ENCODE results near the gene QKI. TPM values are rescaled to one million over a fixed set of nuclear protein-coding genes. Genes with fewer than 3 reads are reported as not detected.

The QKI gene
- total RNA-seq, 1 donor from 2014 or later: 204 TPM

DNA sequence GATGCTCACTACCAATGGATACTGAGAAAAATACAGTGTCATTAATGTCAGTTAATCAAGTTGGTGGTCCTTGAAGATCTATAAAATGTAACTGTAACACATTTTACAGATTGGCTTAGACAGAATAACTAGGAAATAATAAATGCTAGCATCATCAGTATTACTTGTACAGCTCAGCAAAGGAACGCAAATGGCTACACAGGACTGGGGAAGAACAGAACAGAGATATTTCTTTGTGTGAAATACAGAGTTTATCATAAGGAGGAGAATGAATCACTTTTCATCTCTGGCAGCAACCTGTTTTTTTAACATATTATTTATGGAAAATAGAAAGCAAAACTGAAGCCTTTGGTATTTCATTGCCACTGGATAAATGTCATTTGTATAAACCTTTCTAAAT is 8.2 kb upstream of the QKI start:
- Histone ChIP-seq H3K27ac (ENCODE audit: low read depth, low read length) (peak overlapping the region; percentile 20), H3K4me3 (ENCODE audit: insufficient read depth, low read depth, low read length) (peak overlapping the region; percentile 48), H3K36me3 (ENCODE audit: insufficient read depth, low read length) (no peaks in the 10 kb centered on the region), H4K20me1 (ENCODE audit: insufficient read depth, low read length) (no peaks in the 10 kb centered on the region), H2AFZ (ENCODE audit: low read depth, low read length) (peak overlapping the region; percentile 96), H3K79me2 (ENCODE audit: insufficient read depth, low read length) (no peaks in the 10 kb centered on the region), H3K27me3 (ENCODE audit: insufficient read depth, low read length) (no peaks in the 10 kb centered on the region), H3K4me1 (ENCODE audit: insufficient read depth, low read length) (peaks cover 14% of the 10 kb centered on the region), H3K9me3 (ENCODE audit: insufficient read depth, low read depth, low read length) (no peaks in the 10 kb centered on the region), H3K9ac (ENCODE audit: low read length) (peak overlapping the region; percentile 72), H3K4me2 (ENCODE audit: low read length) (peak overlapping the region; percentile 86)
- Mint-ChIP-seq H3K27me3 (ENCODE audit: low read depth, unreplicated experiment) (no peaks in the 10 kb centered on the region), H3K36me3 (ENCODE audit: low read depth, unreplicated experiment) (no peaks in the 10 kb centered on the region), H3K9me3 (ENCODE audit: unreplicated experiment) (no peaks in the 10 kb centered on the region), H3K4me1 (ENCODE audit: low read depth, unreplicated experiment) (peaks cover 10% of the 10 kb centered on the region), H3K4me3 (ENCODE audit: unreplicated experiment) (no peak overlapping the region), H3K27ac (ENCODE audit: unreplicated experiment) (no peak overlapping the region)
- FAIRE-seq (no peak), DNase-seq (ENCODE audit: low read depth) (no peak)
- no peak for TF ChIP-seq EZH2 (IDR thresholded peaks at IDR 0.05; ENCODE audit: insufficient read depth, low read length)
- TF ChIP-seq, protein P1, sequence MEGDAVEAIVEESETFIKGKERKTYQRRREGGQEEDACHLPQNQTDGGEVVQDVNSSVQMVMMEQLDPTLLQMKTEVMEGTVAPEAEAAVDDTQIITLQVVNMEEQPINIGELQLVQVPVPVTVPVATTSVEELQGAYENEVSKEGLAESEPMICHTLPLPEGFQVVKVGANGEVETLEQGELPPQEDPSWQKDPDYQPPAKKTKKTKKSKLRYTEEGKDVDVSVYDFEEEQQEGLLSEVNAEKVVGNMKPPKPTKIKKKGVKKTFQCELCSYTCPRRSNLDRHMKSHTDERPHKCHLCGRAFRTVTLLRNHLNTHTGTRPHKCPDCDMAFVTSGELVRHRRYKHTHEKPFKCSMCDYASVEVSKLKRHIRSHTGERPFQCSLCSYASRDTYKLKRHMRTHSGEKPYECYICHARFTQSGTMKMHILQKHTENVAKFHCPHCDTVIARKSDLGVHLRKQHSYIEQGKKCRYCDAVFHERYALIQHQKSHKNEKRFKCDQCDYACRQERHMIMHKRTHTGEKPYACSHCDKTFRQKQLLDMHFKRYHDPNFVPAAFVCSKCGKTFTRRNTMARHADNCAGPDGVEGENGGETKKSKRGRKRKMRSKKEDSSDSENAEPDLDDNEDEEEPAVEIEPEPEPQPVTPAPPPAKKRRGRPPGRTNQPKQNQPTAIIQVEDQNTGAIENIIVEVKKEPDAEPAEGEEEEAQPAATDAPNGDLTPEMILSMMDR (IDR thresholded peaks at IDR 0.05; ENCODE audit: insufficient read depth, low read depth, low read length): no peak

DNA sequence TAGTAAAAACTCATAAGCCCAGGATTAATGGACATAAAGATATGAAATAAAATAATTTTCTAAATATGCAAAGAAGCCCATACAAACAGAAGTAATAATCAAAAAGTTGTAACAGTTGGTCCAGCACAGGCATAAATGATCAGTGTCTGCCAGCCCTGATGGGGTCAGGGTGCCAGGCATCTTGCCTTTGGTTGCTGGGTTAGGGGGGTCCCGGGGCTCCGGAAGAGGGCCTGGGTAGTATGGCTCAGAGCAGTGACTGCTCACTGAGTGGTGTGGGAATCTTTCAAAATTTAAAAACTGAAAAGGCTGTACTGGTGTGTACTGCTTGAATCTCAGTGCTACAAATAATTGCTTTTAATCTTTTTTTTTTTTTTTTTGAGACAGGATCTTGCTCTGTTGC is 7.7 kb upstream of the QKI start:
- FAIRE-seq (no peak), DNase-seq (ENCODE audit: low read depth) (no peak)
- H3K4me1 Mint-ChIP-seq (ENCODE audit: low read depth, unreplicated experiment): peaks cover 10% of the 10 kb centered on the region
- H2AFZ ChIP-seq (ENCODE audit: low read depth, low read length): no peak overlapping the region
- H3K36me3 Mint-ChIP-seq (ENCODE audit: low read depth, unreplicated experiment): no peaks in the 10 kb centered on the region
- no peaks in the 10 kb centered on the region for H3K9me3 Mint-ChIP-seq (ENCODE audit: unreplicated experiment)
- peaks cover 14% of the 10 kb centered on the region for H3K4me1 ChIP-seq (ENCODE audit: insufficient read depth, low read length)
- H3K79me2 ChIP-seq (ENCODE audit: insufficient read depth, low read length): no peaks in the 10 kb centered on the region
- TF ChIP-seq, protein P1 (IDR thresholded peaks at IDR 0.05; ENCODE audit: insufficient read depth, low read depth, low read length): no peak
- TF ChIP-seq EZH2 (IDR thresholded peaks at IDR 0.05; ENCODE audit: insufficient read depth, low read length): no peak
- H3K9ac ChIP-seq (ENCODE audit: low read length): no peak overlapping the region
- no peaks in the 10 kb centered on the region for H4K20me1 ChIP-seq (ENCODE audit: insufficient read depth, low read length)
- no peak overlapping the region for H3K27ac Mint-ChIP-seq (ENCODE audit: unreplicated experiment)
- H3K4me2 ChIP-seq (ENCODE audit: low read length): no peak overlapping the region
- no peak overlapping the region for H3K27ac ChIP-seq (ENCODE audit: low read depth, low read length)
- H3K36me3 ChIP-seq (ENCODE audit: insufficient read depth, low read length): no peaks in the 10 kb centered on the region
- no peak overlapping the region for H3K4me3 Mint-ChIP-seq (ENCODE audit: unreplicated experiment)
- no peak overlapping the region for H3K4me3 ChIP-seq (ENCODE audit: insufficient read depth, low read depth, low read length)
- H3K27me3 ChIP-seq (ENCODE audit: insufficient read depth, low read length): no peaks in the 10 kb centered on the region
- H3K27me3 Mint-ChIP-seq (ENCODE audit: low read depth, unreplicated experiment): no peaks in the 10 kb centered on the region
- H3K9me3 ChIP-seq (ENCODE audit: insufficient read depth, low read depth, low read length): no peaks in the 10 kb centered on the region

DNA sequence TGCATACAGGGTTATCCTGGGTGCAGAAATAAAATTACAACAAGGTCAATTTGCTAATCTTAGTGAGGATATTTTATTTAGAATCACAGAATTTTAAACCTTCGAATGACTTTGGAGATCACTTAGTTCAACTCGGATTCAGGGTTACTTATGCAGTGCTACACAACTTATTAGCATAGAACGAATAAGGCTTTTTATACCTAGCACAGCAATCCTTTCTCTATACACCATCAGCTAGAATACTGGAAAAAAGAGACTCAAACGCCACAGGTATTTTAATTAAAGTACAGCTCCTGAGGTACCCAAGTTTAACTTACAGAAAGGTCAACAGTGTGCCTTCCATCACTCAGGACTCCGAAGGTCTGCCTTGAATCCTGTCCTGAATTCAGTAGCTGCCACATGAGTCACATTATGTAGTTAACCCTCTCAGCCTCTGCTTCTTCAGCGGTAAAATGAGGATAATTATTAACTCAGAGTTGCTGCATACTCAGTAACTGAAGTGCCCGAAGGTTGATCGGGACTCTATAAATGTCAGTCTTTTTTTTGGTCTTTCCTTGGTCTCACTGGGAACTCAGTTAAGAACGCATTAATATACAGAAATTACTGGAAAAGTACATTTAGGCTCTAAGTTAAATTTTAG is 6.0 kb upstream of the QKI start:
- H3K36me3 ChIP-seq (ENCODE audit: insufficient read depth, low read length): no peaks in the 10 kb centered on the region
- H3K4me1 ChIP-seq (ENCODE audit: insufficient read depth, low read length): peaks cover 14% of the 10 kb centered on the region
- Mint-ChIP-seq H3K27me3 (ENCODE audit: low read depth, unreplicated experiment) (no peaks in the 10 kb centered on the region), H3K36me3 (ENCODE audit: low read depth, unreplicated experiment) (no peaks in the 10 kb centered on the region), H3K27ac (ENCODE audit: unreplicated experiment) (no peak overlapping the region), H3K9me3 (ENCODE audit: unreplicated experiment) (no peaks in the 10 kb centered on the region), H3K4me1 (ENCODE audit: low read depth, unreplicated experiment) (peaks cover 10% of the 10 kb centered on the region), H3K4me3 (ENCODE audit: unreplicated experiment) (no peak overlapping the region)
- H3K27me3 ChIP-seq (ENCODE audit: insufficient read depth, low read length): no peaks in the 10 kb centered on the region
- no peak overlapping the region for H3K9ac ChIP-seq (ENCODE audit: low read length)
- H3K4me3 ChIP-seq (ENCODE audit: insufficient read depth, low read depth, low read length): no peak overlapping the region
- no peak overlapping the region for H3K27ac ChIP-seq (ENCODE audit: low read depth, low read length)
- no peak overlapping the region for H2AFZ ChIP-seq (ENCODE audit: low read depth, low read length)
- no peak for DNase-seq (ENCODE audit: low read depth)
- H3K79me2 ChIP-seq (ENCODE audit: insufficient read depth, low read length): peaks cover 6% of the 10 kb centered on the region
- TF ChIP-seq, protein P1 (IDR thresholded peaks at IDR 0.05; ENCODE audit: insufficient read depth, low read depth, low read length): no peak
- no peak for TF ChIP-seq EZH2 (IDR thresholded peaks at IDR 0.05; ENCODE audit: insufficient read depth, low read length)
- H3K9me3 ChIP-seq (ENCODE audit: insufficient read depth, low read depth, low read length): no peaks in the 10 kb centered on the region
- FAIRE-seq: no peak
- H4K20me1 ChIP-seq (ENCODE audit: insufficient read depth, low read length): no peaks in the 10 kb centered on the region
- H3K4me2 ChIP-seq (ENCODE audit: low read length): no peak overlapping the region
